Cardiac septum (tissue), 1 donor: ENCODE results near the gene MPND. TPM values are rescaled to one million over a fixed set of nuclear protein-coding genes. Genes with fewer than 3 reads are reported as not detected.
"Not testable (repeated sequence)": the region's sequence is repeated elsewhere in the genome, so short reads cannot be mapped to it uniquely, and the experiment has no call there.

ENCODE experiments used
- DNase-seq: peaks from one replicate; pipeline ENCODE4 v3.0.0-alpha.2; 2020; ENCODE audit warnings: low spot score
- intact Hi-C: fragments of 100-400 bp; cut with DNase I; formaldehyde crosslinking; loops from one replicate; pipeline ENCODE4 v1.14.0; 2022
- total RNA-seq: library from RNA; stranded (reverse); fragmentation: NEBNext Ultra II Directional; extraction: Animal tissue kit (Norgen Biotek cat#: 25700); gene quantifications from one replicate; pipeline ENCODE4 v1.2.1, GENCODE V29; 2021
- donor health status: DM: no; HTN: no; CAD: no.

Gene MPND
- total RNA-seq, 1 donor from 2014 or later = 14.9 TPM

- peak; percentile 98 for DNase-seq
- intact Hi-C loops = loop anchor here (5.0 kb wide), 1 partner anchor 60 kb away; the partner anchor contains the start of genes CHAF1A and SH3GL1
These were observed 570 bp upstream of the MPND start for GRCh38 chr19:4342615-4343369.

GRCh38 chr19:4345342-4346019 lies 2.1 kb downstream of the MPND start:
- DNase-seq = no peak

GRCh38 chr19:4346020-4346383 lies 2.6 kb downstream of the MPND start:
- DNase-seq = no peak
- intact Hi-C loops = no loop called here

More at GRCh38 chr19:4345342-4346019, 2.1 kb downstream of the MPND start:
- intact Hi-C loops = no loop called here

- intact Hi-C loops = no loop called here
- no peak for DNase-seq
These were observed 4.2 kb downstream of the MPND start for GRCh38 chr19:4347521-4347920.

GRCh38 chr19:4349225-4349624 lies 5.9 kb downstream of the MPND start:
- DNase-seq, intact Hi-C loops: not testable (repeated sequence)

- intact Hi-C loops = loop anchor here (5.0 kb wide), 2 partner anchors 47 to 83 kb away; no protein-coding TSS in a partner anchor
These were observed 6.7 kb downstream of the MPND start for GRCh38 chr19:4350111-4350510.

GRCh38 chr19:4350726-4351125 lies 7.4 kb downstream of the MPND start:
- intact Hi-C loops = loop anchor here (5.0 kb wide), 2 partner anchors 47 to 83 kb away; no protein-coding TSS in a partner anchor
- no peak for DNase-seq

More at GRCh38 chr19:4350111-4350510, 6.7 kb downstream of the MPND start:
- DNase-seq = no peak

- intact Hi-C loops = loop anchor here (5.0 kb wide), 2 partner anchors 45 to 85 kb away; no protein-coding TSS in a partner anchor
- DNase-seq = no peak
These were observed 9.3 kb downstream of the MPND start for GRCh38 chr19:4352701-4353121.

- intact Hi-C loops = loop anchor here (5.0 kb wide), 2 partner anchors 43 to 87 kb away; no protein-coding TSS in a partner anchor
- no peak for DNase-seq
These were observed 10.9 kb downstream of the MPND start for GRCh38 chr19:4354282-4354681.

- intact Hi-C loops = loop anchor here (5.0 kb wide), 2 partner anchors 42 to 88 kb away; no protein-coding TSS in a partner anchor
- no peak for DNase-seq
These were observed 11.5 kb downstream of the MPND start for GRCh38 chr19:4354897-4355296.

- intact Hi-C loops = no loop called here
- DNase-seq = no peak
These were observed 13.9 kb downstream of the MPND start for GRCh38 chr19:4357095-4357797.

- intact Hi-C loops = no loop called here
These were observed 14.6 kb downstream of the MPND start for GRCh38 chr19:4357921-4358326.

GRCh38 chr19:4358709-4359626 lies 15.6 kb downstream of the MPND start:
- no peak for DNase-seq
- intact Hi-C loops = no loop called here

More at GRCh38 chr19:4357921-4358326, 14.6 kb downstream of the MPND start:
- no peak for DNase-seq

- DNase-seq = no peak
- intact Hi-C loops = no loop called here
These were observed 16.3 kb downstream of the MPND start for GRCh38 chr19:4359627-4360000.

GRCh38 chr19:4360081-4360569 lies 16.8 kb downstream of the MPND start:
- no peak for DNase-seq
- intact Hi-C loops = no loop called here

GRCh38 chr19:4360641-4361151 lies 17.3 kb downstream of the MPND start:
- intact Hi-C loops = no loop called here
- DNase-seq = no peak

GRCh38 chr19:4361152-4362046 lies 18.0 kb downstream of the MPND start:
- intact Hi-C loops = no loop called here
- no peak for DNase-seq
